Left lung (tissue), 10 donors: ENCODE data around the gene CST9L. TPM values are rescaled to one million over a fixed set of nuclear protein-coding genes. Genes with fewer than 3 reads are reported as not detected.

Experiments used
- ATAC-seq: fragments of 200-7000 bp; cut with Tn5 transposase; one replicate; pipeline ENCODE4 v1.9.1; 2020; ENCODE audit warnings: moderate library complexity
- DNase-seq, 4 donors: peaks; one replicate each; pipeline ENCODE4 v3.0.0-alpha.2; 2013 to 2020
- H3K27ac ChIP-seq, 2 donors: fragments of 200-600 bp; sonication (generic) in 1 of 2; one replicate each; pipeline versions ENCODE4 v1.5.0 to v1.8.0; 2020 to 2021
- H3K27me3 ChIP-seq, 2 donors: fragments of 200-600 bp; sonication (generic) in 1 of 2; one replicate each; pipeline versions ENCODE4 v1.5.0 to v1.8.0; 2020 to 2021
- H3K36me3 ChIP-seq, 2 donors: fragments of 200-600 bp; sonication (generic) in 1 of 2; one replicate each; pipeline versions ENCODE4 v1.5.0 to v1.8.0; 2020 to 2021
- H3K4me1 ChIP-seq, 2 donors: fragments of 200-600 bp; one replicate each; pipeline ENCODE4 v1.8.0; 2021
- H3K4me3 ChIP-seq, 2 donors: fragments of 200-600 bp; sonication (generic) in 1 of 2; one replicate each; pipeline versions ENCODE4 v1.5.0 to v1.8.0; 2020 to 2021; ENCODE audit warnings: mild to moderate bottlenecking in 1 of 2
- H3K9me3 ChIP-seq, 2 donors: fragments of 200-600 bp; sonication (generic) in 1 of 2; one replicate each; pipeline versions ENCODE4 v1.5.0 to v1.8.0; 2020 to 2021
- CTCF ChIP-seq, 2 donors: fragments of 200-600 bp; sonication (generic) in 1 of 2; IDR thresholded peaks; one replicate each; pipeline versions ENCODE4 v1.5.0 to v1.8.0; 2021; ENCODE audit warnings: antibody characterized with exemption in 2 of 2
- intact Hi-C, 2 donors: fragments of 100-400 bp; cut with DNase I; formaldehyde crosslinking; loops; one replicate each; pipeline versions ENCODE4 v1.11.2 to v1.14.2; 2022
- polyA plus RNA-seq, 6 donors: library from polyadenylated mRNA; unstranded; fragments of 120-200 nt; gene quantifications; one replicate each; pipeline ENCODE4 v1.2.1, GENCODE V29; 2013; ENCODE audit not compliant: insufficient read length in 6 of 6
- total RNA-seq, 2 donors: library from RNA; stranded (reverse); fragmentation: NEBNext Ultra II Directional; extraction: Animal tissue kit (Norgen Biotek cat#: 25700); gene quantifications; one replicate each; pipeline ENCODE4 v1.2.1, GENCODE V29; 2021
- donor health status: DM: no; HTN: yes; CAD: no.
- donor health status: DM: no; HTN: no; CAD: no.

CST9L gene
- total and polyA plus RNA-seq, 8 donors, result not detected

- H3K36me3 ChIP-seq, result no peaks in the 10 kb centered on the region
- no peak for DNase-seq
- no peak for TF ChIP-seq CTCF (IDR thresholded peaks at IDR 0.05)
Measured at GRCh38 chr20:23586735-23587525, 18.6 kb upstream of the CST9L start.

GRCh38 chr20:23585808-23586734 lies 17.8 kb upstream of the CST9L start:
- Histone ChIP-seq H3K4me1 (no peaks in the 10 kb centered on the region), H3K4me3 (no peak overlapping the region), H3K36me3 (no peaks in the 10 kb centered on the region), H3K27ac (no peak overlapping the region), H3K27me3 (peaks cover 0 to 9% of the 10 kb centered on the region in 2 donors), H3K9me3 (no peaks in the 10 kb centered on the region)
- intact Hi-C loops, result no loop called here
- DNase-seq (no peak), ATAC-seq (no peak)
- TF ChIP-seq CTCF (IDR thresholded peaks at IDR 0.05), result no peak

More at GRCh38 chr20:23586735-23587525, 18.6 kb upstream of the CST9L start:
- H3K9me3 ChIP-seq, result no peaks in the 10 kb centered on the region
- no peaks in the 10 kb centered on the region for H3K4me1 ChIP-seq
- peaks cover 0 to 9% of the 10 kb centered on the region in 2 donors for H3K27me3 ChIP-seq
- intact Hi-C loops, result no loop called here
- no peak for ATAC-seq
- H3K27ac ChIP-seq, result no peak overlapping the region
- no peak overlapping the region for H3K4me3 ChIP-seq

- no peak for TF ChIP-seq CTCF (IDR thresholded peaks at IDR 0.05)
- Histone ChIP-seq H3K36me3 (no peaks in the 10 kb centered on the region), H3K27me3 (peaks cover 0 to 9% of the 10 kb centered on the region in 2 donors), H3K4me3 (no peak overlapping the region), H3K9me3 (peaks cover 0 to 3% of the 10 kb centered on the region in 2 donors), H3K27ac (no peak overlapping the region), H3K4me1 (no peaks in the 10 kb centered on the region)
- DNase-seq, result no peak
- intact Hi-C loops, result no loop called here
- no peak for ATAC-seq
Measured at GRCh38 chr20:23585449-23585807, 17.1 kb upstream of the CST9L start.

GRCh38 chr20:23584434-23585199 lies 16.3 kb upstream of the CST9L start:
- no peak for ATAC-seq
- H3K27me3 ChIP-seq, result peaks cover 0 to 9% of the 10 kb centered on the region in 2 donors
- no peak for DNase-seq
- no peak for TF ChIP-seq CTCF (IDR thresholded peaks at IDR 0.05)
- no peak overlapping the region for H3K4me3 ChIP-seq
- intact Hi-C loops, result no loop called here
- H3K4me1 ChIP-seq, result no peaks in the 10 kb centered on the region
- peaks cover 0 to 3% of the 10 kb centered on the region in 2 donors for H3K9me3 ChIP-seq
- no peak overlapping the region for H3K27ac ChIP-seq
- H3K36me3 ChIP-seq, result no peaks in the 10 kb centered on the region
